ENCODE measurements around the gene MRPL12.

Gene MRPL12

DNA sequence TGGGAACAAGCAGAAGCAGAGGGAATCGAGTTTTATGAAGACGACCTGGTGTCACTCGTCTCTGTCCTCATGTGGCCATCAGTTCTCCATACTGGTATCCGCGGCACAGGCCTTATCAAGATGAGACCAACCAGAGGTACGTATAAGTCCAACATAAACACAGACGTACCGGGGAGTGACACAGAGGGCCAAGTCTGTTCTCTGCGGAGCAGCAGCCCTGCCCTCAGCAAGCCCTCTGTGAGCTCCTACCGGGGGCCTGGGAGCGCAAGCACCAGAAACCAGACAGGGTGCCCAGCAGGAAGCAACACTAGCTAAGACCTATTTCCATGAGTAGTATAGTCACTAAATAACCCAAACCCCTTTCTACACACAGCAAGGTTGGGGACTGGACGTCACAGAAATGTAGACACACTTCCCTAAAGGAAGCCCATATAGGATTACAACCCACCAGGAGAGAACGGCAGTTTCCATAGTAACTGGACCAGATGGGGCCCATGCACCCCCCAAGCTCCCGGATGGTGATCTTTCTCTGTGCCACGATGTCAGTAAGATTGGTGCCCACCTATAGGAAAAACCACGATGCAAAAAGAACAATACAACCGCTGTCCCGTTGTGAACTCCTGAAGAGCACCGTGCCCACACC is 20.5 kb upstream of the MRPL12 start:
- no peak for DNase-seq (ENCODE audit: low read depth)

DNA sequence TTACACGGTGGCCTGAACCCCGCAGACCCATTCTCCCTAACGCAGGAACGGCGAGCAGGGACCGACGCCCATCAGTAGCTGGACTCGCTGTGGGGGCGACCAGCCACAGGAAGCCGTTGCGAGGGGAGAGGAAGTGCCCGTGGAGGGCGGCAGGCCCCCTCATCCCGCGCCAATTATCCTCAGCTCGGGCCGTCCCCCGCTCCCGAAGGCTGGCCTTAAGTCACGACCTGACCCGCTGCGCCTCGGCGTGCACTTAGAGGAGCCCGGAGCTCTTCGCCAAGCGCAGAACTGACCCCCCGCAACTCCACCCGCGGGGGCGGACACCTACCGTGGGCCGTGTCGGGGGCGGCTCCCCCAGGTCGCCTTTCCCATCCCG is 20.0 kb upstream of the MRPL12 start:
- DNase-seq (ENCODE audit: low read depth): no peak

- peak; percentile 96 for DNase-seq (ENCODE audit: low read depth)
Observed at GRCh38 chr17:81683584-81684441, 19.4 kb upstream of the MRPL12 start, which contains the start of the genes ARL16 and HGS. Gene ARL16, minus strand, starts transcription at chr17:81683797. Its CDS starts 44 bp downstream, at chr17:81683753. Gene HGS, plus strand, starts transcription at chr17:81684011. Its CDS starts 56 bp downstream, at chr17:81684067.

DNA sequence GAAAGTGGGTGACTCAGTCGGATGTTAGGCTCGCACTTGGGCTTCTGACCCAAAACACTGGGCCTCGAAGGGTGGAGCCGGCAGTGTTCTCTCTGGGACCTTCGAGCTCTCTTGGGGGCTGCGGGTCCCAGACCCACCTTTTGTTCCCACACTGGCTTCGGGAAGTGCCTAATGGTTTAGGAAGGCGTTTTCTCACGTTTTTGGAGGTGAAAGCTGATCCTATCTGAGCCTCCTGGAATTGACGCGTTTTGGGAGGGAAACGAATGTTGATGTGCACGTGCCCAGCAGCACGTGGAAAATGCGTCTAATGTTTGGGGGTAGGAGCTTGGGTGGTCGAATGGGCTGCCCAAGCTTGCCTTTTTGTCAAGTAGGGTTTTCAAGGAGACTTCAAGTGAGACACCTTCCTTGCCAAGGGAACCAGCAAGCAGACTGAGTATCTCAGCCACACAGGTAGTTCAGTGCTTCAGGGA is 18.7 kb upstream of the MRPL12 start:
- no peak for DNase-seq (ENCODE audit: low read depth)

DNA sequence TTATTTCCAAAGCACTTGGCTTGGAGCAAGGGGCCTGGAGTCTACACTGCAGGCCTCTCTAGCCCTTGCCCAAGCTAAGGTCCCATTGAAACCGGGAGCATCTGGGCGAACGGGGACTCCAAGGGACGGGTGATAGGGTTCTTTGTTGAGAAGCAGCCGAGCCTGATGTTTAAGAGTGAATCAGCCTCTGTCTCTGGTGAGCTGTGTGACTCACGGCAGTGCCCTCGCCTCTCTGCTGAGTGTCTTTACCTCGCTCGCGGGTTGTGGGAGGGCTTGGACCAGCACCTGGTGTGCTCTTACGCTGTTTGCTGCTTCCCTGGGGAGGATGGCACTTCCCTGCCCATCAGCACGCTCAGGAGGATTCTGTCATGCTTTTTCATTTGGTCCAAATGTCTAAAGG is 18.1 kb upstream of the MRPL12 start:
- DNase-seq (ENCODE audit: low read depth): no peak

GRCh38 chr17:81686614-81687013 is 16.6 kb upstream of the MRPL12 start:
- DNase-seq (ENCODE audit: low read depth): no peak

DNA sequence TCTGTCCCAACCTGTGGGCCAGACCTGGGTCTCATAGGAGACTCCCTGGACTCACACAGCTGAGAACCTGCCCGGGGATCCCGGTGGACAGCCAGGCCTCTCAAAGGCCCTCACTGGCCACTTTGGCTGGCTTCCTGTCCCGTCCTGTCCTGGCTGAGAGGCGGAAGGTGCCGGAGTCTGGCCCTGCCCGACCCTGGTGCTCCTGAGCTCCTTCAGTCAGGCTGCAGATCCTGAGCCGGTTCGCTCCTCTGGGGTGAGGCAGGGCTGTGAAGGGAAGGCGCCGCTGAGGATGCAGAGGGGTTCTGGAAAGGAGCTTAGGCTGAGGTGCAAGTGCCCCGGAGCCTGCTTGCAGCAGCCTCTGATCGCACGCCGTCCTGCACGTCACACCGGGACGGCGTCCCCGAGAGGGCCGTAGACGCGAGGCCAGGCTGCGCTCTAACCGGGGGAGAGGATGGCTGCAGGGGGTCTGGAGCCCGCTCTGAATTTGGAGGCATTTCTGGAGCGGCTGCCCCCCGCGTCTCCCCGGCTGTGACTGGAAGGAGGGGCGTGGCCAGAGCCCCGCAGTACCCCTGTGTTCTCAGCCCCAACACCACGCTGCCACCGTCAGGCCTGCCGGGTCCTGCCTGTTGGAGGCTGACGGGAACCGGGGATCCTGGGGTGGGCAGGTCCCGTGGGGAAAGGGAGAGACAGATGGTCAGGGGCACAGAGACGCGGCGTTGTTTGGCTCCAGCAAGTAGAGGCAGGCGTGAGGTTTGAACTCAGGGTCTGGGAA is 15.2 kb upstream of the MRPL12 start:
- DNase-seq (ENCODE audit: low read depth): no peak

DNA sequence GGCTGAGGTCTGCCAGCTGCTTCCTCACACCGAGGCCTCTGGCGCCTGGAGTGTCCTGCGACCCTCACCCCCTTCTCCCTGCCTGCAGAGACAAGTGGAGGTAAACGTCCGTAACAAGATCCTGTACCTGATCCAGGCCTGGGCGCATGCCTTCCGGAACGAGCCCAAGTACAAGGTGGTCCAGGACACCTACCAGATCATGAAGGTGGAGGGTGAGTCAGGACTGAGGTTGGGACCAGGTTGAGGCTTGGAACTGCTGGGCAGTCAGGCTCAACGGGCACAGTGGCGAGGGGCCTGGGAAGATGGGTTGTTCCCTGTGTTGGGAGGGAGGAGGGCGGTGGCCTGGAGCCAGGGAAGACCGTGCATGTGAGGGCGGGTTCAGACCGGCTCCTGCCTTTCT is 14.6 kb upstream of the MRPL12 start:
- no peak for DNase-seq (ENCODE audit: low read depth)

DNA sequence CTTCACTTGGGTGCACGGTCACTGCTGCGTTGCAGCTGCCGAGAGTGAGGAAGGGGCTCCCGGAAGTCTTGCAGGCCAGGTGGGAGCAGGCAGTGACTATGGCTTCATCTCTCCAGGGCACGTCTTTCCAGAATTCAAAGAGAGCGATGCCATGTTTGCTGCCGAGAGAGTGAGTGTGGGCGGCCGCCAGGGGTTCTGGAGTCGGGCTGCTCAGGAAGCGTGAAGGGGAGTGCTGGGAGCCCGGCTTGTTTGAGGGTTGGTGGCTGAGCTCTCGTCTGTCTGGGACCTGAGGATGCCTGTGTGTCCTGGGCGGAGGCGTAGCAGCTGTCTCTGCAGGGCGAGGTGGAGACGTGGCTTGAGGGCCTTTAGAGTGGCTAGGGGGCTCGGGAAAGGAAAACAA is 13.1 kb upstream of the MRPL12 start:
- no peak for DNase-seq (ENCODE audit: low read depth)

DNA sequence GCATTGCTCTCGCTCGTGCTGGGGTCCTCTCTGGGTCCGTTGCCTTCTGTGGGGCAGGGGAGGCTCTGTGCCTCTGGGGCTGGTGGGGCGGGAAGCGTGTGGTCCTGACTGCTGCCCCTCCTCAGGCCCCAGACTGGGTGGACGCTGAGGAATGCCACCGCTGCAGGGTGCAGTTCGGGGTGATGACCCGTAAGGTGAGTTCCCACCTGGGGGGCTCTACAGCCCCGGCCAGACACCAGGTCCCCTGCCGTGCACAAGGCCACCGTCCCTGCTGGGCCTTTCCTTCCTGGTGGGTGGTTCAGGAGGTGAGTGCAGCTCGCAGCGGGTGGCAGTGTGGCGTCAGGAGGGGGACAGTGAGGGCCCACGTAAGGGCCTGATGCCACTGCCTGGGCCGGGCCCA is 12.6 kb upstream of the MRPL12 start:
- no peak for DNase-seq (ENCODE audit: low read depth)

DNA sequence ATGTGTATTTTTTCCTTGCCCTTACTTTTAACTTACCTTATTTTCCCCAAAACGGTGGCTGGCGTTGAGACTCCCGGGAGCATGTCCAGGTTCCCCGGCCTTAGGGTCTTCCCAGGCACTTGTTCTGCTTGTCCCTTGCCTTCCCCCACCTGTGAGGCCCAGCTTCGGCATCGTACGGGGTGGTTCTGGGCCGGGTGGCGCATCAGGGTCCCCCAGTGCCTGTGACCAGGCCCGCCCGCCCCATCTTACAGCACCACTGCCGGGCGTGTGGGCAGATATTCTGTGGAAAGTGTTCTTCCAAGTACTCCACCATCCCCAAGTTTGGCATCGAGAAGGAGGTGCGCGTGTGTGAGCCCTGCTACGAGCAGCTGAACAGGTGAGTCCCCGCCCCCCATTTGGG is 12.0 kb upstream of the MRPL12 start:
- DNase-seq (ENCODE audit: low read depth): no peak

DNA sequence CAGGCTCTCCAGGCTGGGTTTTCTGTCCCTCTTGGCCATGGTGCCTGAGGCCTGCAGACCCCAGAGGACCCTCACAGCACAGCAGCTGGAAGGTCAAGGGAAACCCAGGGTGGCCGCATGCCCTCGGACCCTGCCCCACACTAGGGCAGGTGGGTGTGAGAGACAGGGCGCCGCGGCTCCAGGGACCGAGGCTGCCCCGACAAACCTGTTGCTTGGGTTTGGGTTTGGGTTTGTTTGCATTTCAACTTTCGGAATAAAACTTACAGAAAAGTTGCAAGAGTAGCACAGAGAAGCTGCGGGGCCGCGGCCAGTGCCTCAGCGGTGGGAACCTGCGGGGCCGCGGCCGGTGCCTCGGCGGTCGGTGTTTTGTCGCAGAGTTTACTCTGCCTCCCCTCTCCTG is 11.6 kb upstream of the MRPL12 start:
- DNase-seq (ENCODE audit: low read depth): no peak

DNA sequence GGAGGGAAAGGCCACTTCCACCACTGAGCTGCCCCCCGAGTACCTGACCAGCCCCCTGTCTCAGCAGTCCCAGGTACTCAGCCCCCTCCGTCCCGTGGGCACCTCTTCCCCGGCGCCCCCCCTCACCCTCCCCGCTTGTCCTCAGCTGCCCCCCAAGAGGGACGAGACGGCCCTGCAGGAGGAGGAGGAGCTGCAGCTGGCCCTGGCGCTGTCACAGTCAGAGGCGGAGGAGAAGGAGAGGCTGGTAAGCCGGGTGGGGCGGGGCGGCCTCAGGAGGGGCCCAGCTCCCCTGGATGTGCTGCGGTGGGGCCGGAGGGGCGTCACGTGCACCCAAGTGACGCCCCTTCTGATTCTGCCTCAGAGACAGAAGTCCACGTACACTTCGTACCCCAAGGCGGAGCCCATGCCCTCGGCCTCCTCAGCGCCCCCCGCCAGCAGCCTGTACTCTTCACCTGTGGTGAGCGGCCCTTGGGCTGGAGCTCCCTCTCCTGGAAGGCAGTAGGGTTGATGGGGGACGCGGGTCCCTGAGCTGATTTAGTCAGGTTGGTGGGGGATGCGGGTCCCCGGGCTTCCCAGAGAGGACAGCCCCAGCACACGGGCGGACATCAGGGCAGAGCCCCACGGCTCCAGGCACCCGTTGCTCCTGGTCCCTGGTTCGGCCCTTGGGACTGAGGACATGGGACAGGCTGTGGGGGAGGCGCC is 9.5 kb upstream of the MRPL12 start:
- DNase-seq (ENCODE audit: low read depth): no peak

DNA sequence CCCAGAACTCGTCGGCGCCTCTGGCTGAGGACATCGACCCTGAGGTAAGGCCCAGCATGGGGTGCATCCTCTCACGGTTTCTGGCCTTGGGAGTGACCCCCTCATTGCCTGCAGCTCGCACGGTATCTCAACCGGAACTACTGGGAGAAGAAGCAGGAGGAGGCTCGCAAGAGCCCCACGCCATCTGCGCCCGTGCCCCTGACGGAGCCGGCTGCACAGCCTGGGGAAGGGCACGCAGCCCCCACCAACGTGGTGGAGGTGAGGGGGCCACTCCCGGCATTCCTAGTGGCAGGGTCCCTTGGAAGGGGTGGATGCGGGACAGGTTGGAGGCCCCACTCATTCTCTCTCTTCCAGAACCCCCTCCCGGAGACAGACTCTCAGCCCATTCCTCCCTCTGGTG is 8.4 kb upstream of the MRPL12 start:
- no peak for DNase-seq (ENCODE audit: low read depth)

GRCh38 chr17:81695211-81695610 is 8.0 kb upstream of the MRPL12 start:
- no peak for DNase-seq (ENCODE audit: low read depth)

DNA sequence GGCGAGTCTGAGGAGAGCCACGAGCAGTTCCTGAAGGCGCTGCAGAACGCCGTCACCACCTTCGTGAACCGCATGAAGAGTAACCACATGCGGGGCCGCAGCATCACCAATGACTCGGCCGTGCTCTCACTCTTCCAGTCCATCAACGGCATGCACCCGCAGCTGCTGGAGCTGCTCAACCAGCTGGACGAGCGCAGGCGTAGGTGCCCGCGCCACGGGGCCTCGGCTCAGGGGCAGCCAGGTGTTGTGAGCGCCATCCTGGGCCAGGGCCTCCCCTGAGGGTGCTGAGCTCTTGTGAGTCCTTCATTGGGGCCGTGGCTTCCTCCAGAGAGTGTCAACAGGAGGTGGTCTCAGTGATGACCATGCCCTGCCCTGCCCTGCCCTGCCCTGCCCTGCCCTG is 7.4 kb upstream of the MRPL12 start:
- DNase-seq (ENCODE audit: low read depth): no peak

- no peak for DNase-seq (ENCODE audit: low read depth)
Observed at GRCh38 chr17:81696218-81696941, 6.8 kb upstream of the MRPL12 start.

- DNase-seq (ENCODE audit: low read depth): no peak
Observed at GRCh38 chr17:81697261-81698044, 5.7 kb upstream of the MRPL12 start.

DNA sequence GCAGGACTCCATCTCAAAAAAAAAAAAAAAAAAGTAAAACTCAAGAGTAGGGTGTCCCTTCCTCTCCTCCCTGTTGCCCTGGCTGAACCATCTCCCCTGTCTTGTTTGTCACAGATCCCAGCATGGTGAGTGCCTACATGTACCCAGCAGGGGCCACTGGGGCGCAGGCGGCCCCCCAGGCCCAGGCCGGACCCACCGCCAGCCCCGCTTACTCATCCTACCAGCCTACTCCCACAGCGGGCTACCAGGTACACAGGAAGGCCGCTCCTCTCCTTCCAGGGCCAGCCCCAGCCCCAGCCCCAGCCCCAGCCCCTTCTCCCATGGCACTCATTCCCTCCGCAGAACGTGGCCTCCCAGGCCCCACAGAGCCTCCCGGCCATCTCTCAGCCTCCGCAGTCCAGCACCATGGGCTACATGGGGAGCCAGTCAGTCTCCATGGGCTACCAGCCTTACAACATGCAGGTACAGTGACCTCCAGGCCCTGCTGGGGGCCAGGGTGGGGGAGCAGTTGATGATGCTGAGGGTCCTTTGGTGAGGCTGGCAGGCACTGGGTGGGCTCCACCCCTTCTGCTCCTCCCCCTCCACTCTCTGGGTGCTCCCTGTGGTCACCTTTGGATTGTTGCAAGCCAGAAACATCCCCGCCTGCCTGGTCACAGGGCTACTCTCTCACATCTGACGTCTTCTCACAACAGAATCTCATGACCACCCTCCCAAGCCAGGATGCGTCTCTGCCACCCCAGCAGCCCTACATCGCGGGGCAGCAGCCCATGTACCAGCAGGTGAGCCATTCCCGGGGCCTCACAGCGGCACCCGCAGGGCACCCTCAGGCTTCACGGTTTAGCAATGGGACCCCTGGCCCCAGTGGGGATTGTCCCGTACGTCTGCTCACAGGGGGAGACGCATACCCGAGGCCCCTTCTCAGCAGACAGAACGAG is 2.5 kb upstream of the MRPL12 start:
- no peak for DNase-seq (ENCODE audit: low read depth)

All from activated T-cell treated with anti-CD3 and anti-CD28 coated beads for 1 hour (primary cell).